Jurkat, Clone E6-1 (cell line): ENCODE data around the gene TSPYL2.

Experiments
- DNase-seq: peaks from one replicate; pipeline ENCODE4 v3.0.0-alpha.2; 2011; ENCODE audit warnings: low read depth, low spot score
- H3K4me3 ChIP-seq: 2 replicates; pipeline ENCODE4 v1.5.1; 2011; ENCODE audit warnings: mild to moderate bottlenecking, low read length, control low read depth, moderate library complexity

The TSPYL2 gene

DNA sequence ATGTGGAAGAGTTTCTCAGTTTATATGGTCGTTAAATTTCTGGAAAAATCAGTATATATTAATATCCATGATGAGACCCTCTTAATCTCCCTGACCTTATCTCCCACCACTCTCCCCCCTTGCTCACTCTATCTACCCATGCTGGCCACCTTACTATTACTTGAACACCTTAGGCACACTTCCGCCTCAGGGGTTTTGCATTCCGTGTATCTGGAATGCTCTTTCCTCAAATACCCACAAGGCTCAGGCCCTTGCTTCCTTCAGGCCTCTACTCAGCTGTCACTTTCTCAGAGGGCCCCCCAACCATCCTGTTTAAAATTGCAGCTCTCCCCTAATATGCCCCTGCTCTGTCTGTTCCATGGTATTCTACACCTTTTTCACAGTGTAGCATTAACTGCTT lies 13.6 kb downstream of the TSPYL2 start:
- H3K4me3 ChIP-seq: no peak overlapping the region
- no peak for DNase-seq

DNA sequence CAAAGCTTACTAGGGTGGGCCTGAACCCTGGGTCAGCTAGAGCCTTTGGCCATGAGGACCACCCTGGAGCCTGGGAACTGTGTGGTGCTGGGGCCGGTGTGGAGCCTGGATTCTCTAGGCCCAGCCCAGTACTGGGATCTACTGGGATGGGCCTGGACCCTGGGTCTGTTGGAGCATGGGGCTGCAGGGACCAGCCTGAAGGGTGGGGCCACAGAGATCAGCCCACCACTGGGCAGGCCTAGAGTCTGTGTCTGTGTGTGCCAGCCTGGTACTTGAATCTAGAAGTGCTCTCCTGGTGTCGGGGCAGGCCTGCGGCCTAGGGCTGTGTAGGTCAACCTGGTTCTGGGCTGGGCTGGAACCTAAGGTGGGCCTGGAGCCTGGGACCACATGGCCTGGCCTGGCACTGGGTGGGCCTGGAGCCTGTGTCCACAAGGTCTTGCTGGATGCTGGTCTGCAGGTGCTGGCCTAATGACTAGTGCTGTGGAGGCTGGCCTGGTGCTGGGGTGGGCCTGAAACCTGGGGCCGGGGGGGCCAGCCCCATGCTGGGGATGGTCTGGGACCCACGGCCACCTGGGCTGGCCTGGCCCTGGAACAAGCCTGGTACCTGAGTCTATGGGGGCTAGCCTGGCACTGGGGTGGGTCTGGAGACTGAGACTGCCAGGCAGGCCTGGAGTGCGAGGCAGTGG lies 32.8 kb downstream of the TSPYL2 start:
- H3K4me3 ChIP-seq: no peak overlapping the region
- no peak for DNase-seq

DNA sequence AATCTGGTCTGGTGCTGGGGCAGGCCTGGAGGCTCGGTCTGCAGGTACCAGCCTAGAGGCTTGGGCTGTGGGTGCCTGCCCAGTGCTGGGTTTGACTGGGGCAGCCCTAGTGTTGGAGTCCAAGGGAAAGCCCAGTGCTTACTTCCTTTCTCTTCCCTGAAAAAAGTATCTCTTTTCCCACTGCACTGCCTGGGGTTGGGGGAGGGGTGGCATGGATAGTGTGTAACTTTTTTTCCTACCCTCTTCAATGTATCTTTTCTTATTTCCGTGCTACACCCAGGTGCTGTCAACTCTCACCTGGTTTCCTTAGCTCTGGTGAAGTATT lies 33.3 kb downstream of the TSPYL2 start:
- no peak for DNase-seq

DNA sequence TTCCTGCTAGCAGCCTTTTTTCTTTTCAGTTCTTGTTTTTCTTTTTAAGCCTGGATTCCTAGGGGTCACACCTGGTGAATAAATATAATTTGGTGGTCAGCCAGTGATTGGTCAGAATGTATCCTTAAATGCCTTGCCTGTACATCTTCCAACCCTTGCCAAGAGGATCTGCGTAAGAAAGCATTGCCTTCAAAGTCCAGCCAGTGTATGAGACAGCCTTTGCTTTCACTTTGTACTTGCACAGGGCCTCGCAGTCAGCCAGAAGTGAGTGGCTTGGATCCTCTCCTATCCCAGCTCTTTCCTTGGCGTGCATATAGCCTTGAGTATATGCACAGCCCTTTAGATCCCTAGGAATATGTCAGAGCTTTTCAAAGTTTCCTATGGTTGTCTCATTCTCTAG lies 33.9 kb downstream of the TSPYL2 start:
- no peak overlapping the region for H3K4me3 ChIP-seq
- no peak for DNase-seq

More for the DNA sequence above, 33.3 kb downstream of the TSPYL2 start:
- H3K4me3 ChIP-seq: no peak overlapping the region

DNA sequence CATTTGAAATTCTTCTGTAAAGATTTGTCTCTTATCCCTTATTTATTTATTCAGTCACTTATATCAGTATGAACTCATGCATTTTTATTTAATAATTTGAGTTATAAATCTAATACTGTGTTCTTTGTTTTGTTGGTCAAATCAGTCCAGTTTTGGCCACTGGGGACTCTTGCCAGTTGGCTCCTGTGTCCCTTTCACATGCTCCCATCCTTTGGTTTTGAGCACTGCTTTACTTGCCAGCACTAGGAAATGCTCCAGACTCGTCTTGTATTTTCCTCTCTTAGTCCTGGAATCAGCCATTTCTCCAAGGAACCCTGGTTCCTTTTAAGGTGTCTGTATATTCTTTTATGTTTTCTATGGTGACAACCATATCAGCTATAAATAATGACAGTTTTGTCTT lies 39.8 kb downstream of the TSPYL2 start:
- H3K4me3 ChIP-seq: no peak overlapping the region
- DNase-seq: no peak

DNA sequence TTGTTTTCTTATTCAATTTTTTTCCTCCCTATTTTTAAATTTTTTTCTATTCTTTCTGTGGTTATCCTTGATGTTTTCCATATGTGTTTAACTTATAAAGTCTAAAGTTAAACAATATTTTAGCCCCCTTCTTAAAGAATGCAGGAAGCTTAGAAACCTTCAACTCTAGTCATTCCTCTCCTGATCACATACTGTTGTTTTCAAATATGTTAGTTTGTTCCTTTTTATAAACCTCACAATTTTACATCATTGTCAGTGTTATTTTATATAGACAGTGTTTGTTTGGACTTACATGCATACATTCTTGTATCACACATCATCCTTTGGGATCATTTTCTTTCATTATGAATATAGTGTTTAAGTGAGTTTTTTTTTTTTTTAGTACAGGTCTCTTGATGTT lies 43.3 kb downstream of the TSPYL2 start:
- no peak for DNase-seq
- no peak overlapping the region for H3K4me3 ChIP-seq

DNA sequence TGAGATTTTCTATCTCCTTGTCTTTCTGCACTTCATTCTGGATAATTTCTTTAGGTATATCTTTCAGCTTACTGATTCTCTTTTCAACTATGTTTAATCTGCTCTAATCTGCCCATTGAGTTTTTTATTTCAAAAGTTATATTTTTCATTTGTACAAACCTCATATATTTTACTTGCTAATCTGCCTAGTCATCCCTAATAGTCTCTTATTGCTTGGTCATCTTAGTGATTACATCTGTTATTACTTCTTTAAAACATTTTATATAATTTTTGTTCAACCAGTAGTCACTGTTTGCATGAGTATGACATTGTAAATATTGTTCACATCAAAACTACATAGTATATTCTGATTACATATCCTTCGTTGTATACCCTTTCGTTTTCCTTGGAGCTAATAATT lies 44.2 kb downstream of the TSPYL2 start:
- no peak overlapping the region for H3K4me3 ChIP-seq
- no peak for DNase-seq

DNA sequence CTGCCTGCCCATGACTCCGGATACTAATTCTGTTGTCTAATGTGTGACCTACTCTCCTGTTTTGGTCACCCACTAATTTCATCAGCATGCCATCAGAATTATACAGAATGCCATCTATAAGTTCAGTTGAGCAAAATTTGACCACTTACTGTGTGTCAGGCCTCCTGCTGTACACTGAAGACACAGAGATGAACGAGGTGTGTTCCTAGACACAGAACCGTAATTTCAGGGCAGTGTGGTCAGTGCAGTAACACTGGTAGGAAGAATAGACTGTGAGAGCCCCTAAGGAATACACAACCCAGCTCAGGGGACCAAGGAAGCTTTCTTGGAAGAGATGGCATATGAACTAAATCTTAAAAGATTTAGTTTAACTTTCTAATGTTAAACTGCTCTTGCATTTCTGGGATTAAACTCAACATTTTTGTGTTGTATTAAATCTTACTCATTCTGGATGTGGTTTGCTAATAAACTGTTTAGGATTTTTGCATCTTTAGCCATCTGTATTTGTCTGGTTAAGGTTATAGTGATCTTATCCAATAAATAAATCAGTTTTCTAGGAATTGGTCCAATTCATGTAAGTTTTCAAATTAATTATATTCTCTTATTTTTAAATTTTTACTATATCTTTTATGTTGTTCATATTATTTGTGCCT lies 46.1 kb downstream of the TSPYL2 start:
- no peak overlapping the region for H3K4me3 ChIP-seq
- DNase-seq: no peak

DNA sequence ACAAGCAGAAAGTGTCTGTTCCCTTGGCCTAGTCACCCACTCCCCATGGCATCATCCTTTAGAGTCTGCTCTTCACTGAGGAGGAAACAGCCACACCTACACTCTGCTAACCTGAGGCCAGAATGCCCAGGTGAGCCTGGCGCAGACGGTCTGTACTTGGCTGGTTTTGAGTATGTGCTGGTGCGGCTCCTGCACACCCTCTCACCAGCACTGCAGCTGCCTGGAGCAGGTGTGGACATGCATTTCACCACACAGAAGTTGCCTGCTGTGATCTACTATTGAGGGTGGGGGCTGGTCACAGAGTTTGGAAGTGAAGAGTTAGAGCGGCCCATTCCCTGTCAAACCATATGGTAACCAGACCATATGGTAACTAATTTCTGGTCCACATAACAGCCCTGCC lies 51.2 kb downstream of the TSPYL2 start:
- no peak overlapping the region for H3K4me3 ChIP-seq
- DNase-seq: no peak

DNA sequence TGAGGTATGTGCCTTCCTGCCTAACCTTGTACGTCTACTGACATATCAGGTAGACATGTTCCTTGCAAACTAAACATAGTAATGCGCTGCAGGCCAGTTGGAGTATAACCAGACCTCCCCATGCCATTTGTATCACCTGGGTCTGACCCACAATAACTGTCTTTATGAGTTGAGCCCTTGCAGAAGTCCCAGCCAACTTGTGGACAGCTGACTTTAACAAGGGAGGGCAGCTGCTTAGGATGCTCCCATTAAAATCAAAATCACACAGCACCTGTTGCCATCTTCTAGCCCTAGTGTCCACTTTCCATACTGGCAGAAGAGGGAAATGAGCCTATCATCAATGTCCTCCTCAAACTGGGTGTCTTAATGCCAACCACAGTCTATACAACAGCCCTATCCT lies 53.4 kb downstream of the TSPYL2 start:
- H3K4me3 ChIP-seq: no peak overlapping the region
- no peak for DNase-seq
